Erythroblast (primary cell): ENCODE results near the gene PTPRD.

Experiments used
- GATA1 ChIP-seq: IDR thresholded peaks from 2 replicates; pipeline ENCODE4 v1.6.1; 2011; ENCODE audit warnings: low read depth, mild to moderate bottlenecking, control low read depth, low read length, moderate library complexity
- POLR2A ChIP-seq: IDR thresholded peaks from 2 replicates; pipeline ENCODE4 v1.6.1; 2011; ENCODE audit warnings: mild to moderate bottlenecking, low read length

DNA sequence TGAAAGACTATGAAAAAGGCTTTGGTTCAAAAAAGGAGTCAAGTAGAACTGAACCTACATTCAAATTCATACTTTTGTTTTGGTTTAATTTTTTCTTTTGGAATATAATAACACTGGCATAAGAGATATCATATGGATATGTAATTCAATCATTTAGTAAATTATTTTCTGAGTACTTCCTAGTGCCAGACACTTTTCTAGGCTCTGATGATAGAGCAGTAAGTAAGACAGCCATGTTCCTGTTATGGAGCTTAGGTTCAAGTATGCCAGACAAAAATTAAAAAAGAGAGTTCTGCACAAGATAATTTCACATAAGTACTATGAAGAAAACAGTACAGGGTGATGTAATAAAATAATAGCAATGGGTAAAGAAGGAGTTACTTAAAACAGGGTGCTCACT, 1074.0 kb downstream of the PTPRD start:
- TF ChIP-seq POLR2A (no peak), GATA1 (no peak)
